Activated CD4-positive, alpha-beta memory T cell treated with anti-CD3 and anti-CD28 coated beads for 36 hours (primary cell): ENCODE data around the gene LAMTOR1. TPM values are rescaled to one million over a fixed set of nuclear protein-coding genes. Genes with fewer than 3 reads are reported as not detected.

Experiments
- CTCF ChIA-PET: fragments of 350-600 bp; sonication (Branson Sonifier 250); formaldehyde crosslinking; loops from one replicate; lab custom pipeline; 2021; ENCODE audit warnings: antibody characterized with exemption, inconsistent platforms; lab: Charles Lee
- POLR2A ChIA-PET: fragments of 350-600 bp; sonication (Branson Sonifier 250); formaldehyde crosslinking; loops from one replicate; lab custom pipeline; 2021; ENCODE audit warnings: antibody characterized with exemption; lab: Charles Lee
- DNase-seq: peaks from one replicate; pipeline ENCODE4 v3.0.0-alpha.2; 2020
- H3K27ac Mint-ChIP-seq: one replicate; pipeline ENCODE4 v1.8.0; 2021; ENCODE audit warnings: mixed read lengths
- H3K27me3 Mint-ChIP-seq: one replicate; pipeline ENCODE4 v1.8.0; 2021; ENCODE audit warnings: mixed read lengths
- H3K36me3 Mint-ChIP-seq: one replicate; pipeline ENCODE4 v1.8.0; 2021; ENCODE audit warnings: mixed read lengths
- H3K4me1 Mint-ChIP-seq: one replicate; pipeline ENCODE4 v1.8.0; 2021; ENCODE audit warnings: low read depth, mixed read lengths
- H3K4me3 Mint-ChIP-seq: one replicate; pipeline ENCODE4 v1.8.0; 2021; ENCODE audit warnings: mild to moderate bottlenecking, mixed read lengths
- H3K9me3 Mint-ChIP-seq: one replicate; pipeline ENCODE4 v1.8.0; 2021; ENCODE audit warnings: mixed read lengths
- intact Hi-C: fragments of 100-400 bp; cut with micrococcal nuclease; formaldehyde crosslinking; loops from one replicate; pipeline ENCODE4 v1.15.1; 2023
- total RNA-seq, 2 experiments: library from RNA; stranded (reverse); gene quantifications; one replicate each; pipeline ENCODE4 v1.2.3, GENCODE V29; 2021

The LAMTOR1 gene
- total RNA-seq, 2 experiments from 2014 or later, result 54.3 to 56.2 TPM

DNA sequence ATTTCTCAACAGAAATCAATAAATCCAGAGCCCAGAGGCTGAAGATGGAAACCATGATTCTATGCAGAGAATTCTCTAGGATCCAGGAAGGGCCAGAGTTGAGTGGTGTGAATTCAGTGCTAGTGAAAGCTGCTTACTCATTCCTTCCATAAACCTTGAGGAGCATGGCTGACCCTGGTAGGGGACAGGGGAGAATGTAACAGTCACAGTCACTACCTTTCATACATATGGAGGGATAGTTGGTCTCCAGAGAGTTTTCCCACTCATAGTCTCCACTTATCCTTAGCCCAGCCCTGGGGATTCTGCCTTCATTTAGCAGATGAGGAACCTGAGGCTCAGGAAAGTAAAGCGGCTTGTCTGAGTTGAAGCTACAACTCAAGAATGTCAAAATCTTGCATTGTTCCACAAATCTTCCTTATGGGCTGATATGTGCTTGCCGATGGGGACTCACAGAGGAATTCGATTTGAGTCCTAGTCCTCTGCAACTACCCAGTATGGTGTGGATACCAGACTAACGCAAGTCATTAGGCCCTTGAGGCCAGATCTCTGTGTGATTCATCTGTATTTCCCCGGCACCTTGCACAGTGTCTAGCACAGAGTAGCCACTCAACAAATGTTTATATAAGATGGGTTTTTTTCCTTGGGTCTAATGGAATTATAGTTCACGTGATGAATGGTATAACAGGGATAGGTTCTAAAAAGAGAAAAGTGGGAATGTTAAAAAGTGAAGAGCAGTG, 13.1 kb upstream of the LAMTOR1 start:
- Mint-ChIP-seq H3K36me3 (no peaks in the 10 kb centered on the region), H3K27me3 (no peaks in the 10 kb centered on the region), H3K27ac (no peak overlapping the region), H3K4me1 (peaks cover 15% of the 10 kb centered on the region), H3K9me3 (no peaks in the 10 kb centered on the region), H3K4me3 (no peak overlapping the region)
- ChIA-PET POLR2A (no interaction called here), CTCF (no interaction called here)
- intact Hi-C loops, result no loop called here
- no peak for DNase-seq

DNA sequence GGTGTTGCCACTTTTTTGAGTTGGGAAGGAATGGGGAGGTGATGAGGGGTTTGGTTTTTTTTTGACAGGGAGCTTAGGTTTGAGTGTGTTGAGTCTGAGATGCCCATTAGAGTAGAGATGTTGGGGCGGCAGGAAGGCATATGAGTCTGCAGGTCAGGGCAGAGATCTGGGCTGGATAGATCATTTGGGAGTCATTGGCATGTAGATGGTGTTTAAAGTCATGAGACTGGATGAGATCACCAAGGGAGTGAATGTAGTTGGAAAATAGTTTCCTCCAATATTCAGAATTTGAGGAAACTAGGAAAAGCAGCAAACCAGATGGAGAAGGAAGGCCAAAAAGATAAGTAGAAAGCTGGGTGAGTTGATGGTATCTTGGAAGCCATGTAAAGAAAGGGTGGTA, 11.5 kb upstream of the LAMTOR1 start:
- no peaks in the 10 kb centered on the region for H3K27me3 Mint-ChIP-seq
- ChIA-PET POLR2A (no interaction called here), CTCF (interaction anchor here (1.3 to 1.4 kb wide), 2 partner anchors 30 to 138 kb away, joined by 3 to 4 read pairs; no protein-coding TSS in a partner anchor)
- H3K4me3 Mint-ChIP-seq, result no peak overlapping the region
- peaks cover 18% of the 10 kb centered on the region for H3K4me1 Mint-ChIP-seq
- intact Hi-C loops, result no loop called here
- H3K27ac Mint-ChIP-seq, result no peak overlapping the region
- peaks cover 7% of the 10 kb centered on the region for H3K36me3 Mint-ChIP-seq
- no peak for DNase-seq
- H3K9me3 Mint-ChIP-seq, result no peaks in the 10 kb centered on the region

DNA sequence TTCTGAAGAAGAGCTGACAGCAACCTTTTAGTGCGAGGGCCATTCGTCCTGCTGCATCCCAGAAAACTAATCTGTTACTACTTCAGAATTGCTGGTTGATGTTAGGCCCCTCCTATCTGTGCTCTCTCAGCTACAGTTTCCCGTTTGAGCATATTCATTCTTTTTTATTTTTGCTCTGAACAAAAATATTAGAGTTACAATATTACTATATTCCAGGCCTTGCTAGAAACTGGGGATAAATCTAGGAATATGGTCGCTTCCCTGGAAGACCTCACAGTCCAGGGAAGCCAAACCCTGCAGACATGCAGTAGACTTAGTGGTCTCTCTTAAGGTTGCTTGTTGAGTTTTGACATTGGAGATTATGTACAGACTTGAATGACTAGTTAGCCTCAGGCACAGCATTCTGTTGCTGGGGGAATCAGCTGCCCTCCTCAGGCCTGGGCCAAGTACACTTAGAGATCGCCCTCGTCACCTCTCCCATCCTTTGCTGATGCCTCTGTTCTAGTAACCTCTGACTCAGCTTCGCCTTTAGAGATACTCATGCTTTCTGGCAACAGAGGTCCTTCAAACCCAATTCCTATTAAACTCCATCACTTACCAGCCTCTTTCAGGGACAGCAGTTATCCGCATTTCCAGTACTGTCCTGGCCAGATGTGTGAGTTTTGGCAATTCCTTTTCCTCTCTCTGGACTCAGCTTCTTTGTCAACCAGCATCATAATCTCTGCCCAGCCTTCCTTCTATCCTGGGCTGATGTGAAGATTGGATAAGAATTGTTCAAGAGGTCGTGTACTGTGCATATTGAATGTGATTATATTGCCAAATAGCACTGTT, 10.1 kb upstream of the LAMTOR1 start:
- peak; percentile 28 for DNase-seq
- peak overlapping the region; percentile 100 for H3K27ac Mint-ChIP-seq
- H3K4me3 Mint-ChIP-seq, result peak overlapping the region; percentile 93
- ChIA-PET CTCF (interaction anchor here (0.6 to 2.9 kb wide), 5 partner anchors 22 to 105 kb away, joined by 3 to 19 read pairs (median 5); no protein-coding TSS in a partner anchor), POLR2A (interaction anchor here (1.0 to 1.9 kb wide), 5 partner anchors 9 to 185 kb away, joined by 3 to 9 read pairs (median 5); partner anchors contain the start of genes RNF121 and XNDC1N)
- peaks cover 18% of the 10 kb centered on the region for H3K4me1 Mint-ChIP-seq
- intact Hi-C loops, result loop anchor here (1.0 to 2.0 kb wide), 7 partner anchors 10 to 321 kb away; partner anchors contain the start of genes CLPB, LAMTOR1, LRRC51 and NUMA1
- H3K27me3 Mint-ChIP-seq, result no peaks in the 10 kb centered on the region
- H3K9me3 Mint-ChIP-seq, result no peaks in the 10 kb centered on the region
- H3K36me3 Mint-ChIP-seq, result peaks cover 7% of the 10 kb centered on the region

DNA sequence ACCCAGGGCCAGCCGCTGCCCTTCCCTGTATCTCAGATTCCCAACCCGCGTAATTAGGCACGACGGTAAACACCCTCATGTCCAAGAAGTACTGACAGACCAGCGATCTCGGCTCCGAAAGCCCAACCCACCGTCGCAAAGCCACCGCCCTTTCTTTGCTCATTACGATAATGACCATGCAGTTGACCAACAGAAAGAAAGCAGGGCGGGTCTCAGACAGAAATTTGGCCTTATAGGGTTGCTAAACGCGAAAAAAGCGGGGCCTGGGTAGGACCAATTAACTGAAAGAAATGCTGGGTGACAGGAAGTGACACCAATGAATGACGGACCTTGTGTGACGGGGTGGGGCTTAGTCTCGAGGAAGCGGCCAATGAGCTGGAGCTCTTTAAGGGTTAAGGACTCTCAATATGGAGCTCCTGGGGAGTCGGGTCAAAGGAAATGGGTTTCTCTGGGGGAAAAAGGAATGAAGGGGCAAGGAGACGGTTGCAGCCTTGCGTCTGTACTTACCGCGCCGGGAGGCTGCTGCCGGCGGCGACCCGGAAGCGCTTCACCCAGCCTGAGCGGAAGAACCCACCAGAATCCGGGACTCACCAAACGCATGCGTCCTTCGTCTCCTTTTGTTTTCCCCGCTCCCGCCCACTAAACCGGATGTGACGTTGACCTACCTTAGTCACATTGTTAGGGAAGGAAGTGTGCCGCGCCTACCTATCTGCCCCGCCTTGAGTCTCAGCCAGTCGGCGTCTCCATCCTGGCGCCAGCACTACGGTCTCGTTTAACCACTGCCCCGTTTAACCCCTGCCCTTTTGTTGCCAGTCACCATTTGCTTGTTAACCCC, 9.3 kb upstream of the LAMTOR1 start, which contains the start of gene ANAPC15:
Gene ANAPC15 (minus strand): TSS at position 553 of the 835 bp plus-strand sequence. CDS start 1,419 bp downstream, outside the sequence.
- Mint-ChIP-seq H3K27me3 (no peaks in the 10 kb centered on the region), H3K9me3 (no peaks in the 10 kb centered on the region), H3K4me1 (peaks cover 18% of the 10 kb centered on the region), H3K4me3 (peak within 1 kb of the TSS; percentile 93), H3K36me3 (peaks cover 7% of the 10 kb centered on the region), H3K27ac (peak within 1 kb of the TSS; percentile 100)
- CTCF ChIA-PET, result interaction anchor here (0.6 to 2.9 kb wide), 5 partner anchors 21 to 105 kb away, joined by 3 to 19 read pairs (median 5); no protein-coding TSS in a partner anchor
- intact Hi-C loops, result loop anchor here (1.0 to 2.0 kb wide), 7 partner anchors 9 to 322 kb away; partner anchors contain the start of genes CLPB, LAMTOR1, LRRC51 and NUMA1
- DNase-seq, result peak; percentile 100
- POLR2A ChIA-PET, result interaction anchor here (0.7 to 1.9 kb wide), 7 partner anchors 9 to 184 kb away, joined by 3 to 9 read pairs (median 4); partner anchors contain the start of genes RNF121 and XNDC1N

DNA sequence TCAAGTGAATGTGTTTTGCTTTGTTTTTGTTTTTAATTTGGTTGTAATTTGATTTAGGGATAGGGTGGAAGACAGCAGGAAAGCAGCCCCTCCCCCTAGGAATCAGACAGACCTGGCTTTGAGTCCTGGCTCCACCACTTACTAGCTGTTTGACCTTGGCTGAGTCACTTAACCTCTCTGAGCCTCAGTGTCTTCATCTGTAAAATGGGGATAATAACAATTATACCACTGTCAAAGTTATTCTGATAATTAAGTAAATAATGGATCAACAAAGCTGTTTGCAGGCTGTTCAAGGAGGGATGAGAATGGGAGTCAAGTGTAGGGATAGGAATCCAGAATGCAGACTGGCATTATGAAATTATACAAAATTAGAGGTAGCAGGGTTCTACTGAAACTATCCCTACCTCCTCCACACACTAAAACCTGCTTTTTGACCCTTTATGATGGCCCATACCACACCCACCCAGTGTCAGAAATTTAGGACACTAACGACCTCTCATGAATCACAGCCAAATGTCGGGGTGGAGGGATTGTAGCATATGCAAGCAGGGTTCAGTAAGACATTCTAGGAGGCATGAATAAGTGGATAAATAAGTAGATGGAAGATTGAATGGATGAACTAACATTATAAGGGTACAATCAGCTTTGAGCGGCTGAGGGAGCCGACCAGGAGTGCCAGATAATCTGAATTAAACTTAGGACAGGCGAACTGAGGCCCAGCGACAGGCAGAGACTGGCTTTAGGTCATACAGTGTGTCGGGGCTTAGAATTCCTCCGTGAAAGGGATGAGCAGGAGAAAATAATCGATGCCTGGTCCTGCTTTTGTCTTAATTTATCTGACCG, 8.4 kb upstream of the LAMTOR1 start:
- POLR2A ChIA-PET, result interaction anchor here (0.7 to 1.9 kb wide), 6 partner anchors 8 to 183 kb away, joined by 3 to 9 read pairs (median 4); partner anchors contain the start of genes RNF121 and XNDC1N
- peak overlapping the region; percentile 93 for H3K4me3 Mint-ChIP-seq
- H3K9me3 Mint-ChIP-seq, result no peaks in the 10 kb centered on the region

DNA sequence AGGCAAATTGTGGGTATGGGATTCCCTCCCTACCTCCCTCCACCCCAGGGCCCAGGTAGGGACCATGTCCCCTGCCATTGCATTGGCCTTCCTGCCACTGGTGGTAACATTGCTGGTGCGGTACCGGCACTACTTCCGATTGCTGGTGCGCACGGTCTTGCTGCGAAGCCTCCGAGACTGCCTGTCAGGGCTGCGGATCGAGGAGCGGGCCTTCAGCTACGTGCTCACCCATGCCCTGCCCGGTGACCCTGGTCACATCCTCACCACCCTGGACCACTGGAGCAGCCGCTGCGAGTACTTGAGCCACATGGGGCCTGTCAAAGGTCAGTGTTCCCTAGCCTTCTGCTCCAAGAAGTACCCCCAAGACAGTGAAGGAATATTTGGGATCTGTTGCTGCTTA, 2.8 kb upstream of the LAMTOR1 start, which contains the start of gene TOMT:
Gene TOMT (plus strand): TSS at position 37 of the 400 bp plus-strand sequence. CDS start 28 bp downstream, at position 65.
- Mint-ChIP-seq H3K9me3 (no peaks in the 10 kb centered on the region), H3K27me3 (no peaks in the 10 kb centered on the region), H3K4me3 (no peak within 1 kb of the TSS), H3K36me3 (peaks cover 7% of the 10 kb centered on the region), H3K27ac (no peak within 1 kb of the TSS), H3K4me1 (peaks cover 28% of the 10 kb centered on the region)
- no peak for DNase-seq
- intact Hi-C loops, result no loop called here
- ChIA-PET POLR2A (no interaction called here), CTCF (interaction anchor here (1.7 kb wide), 1 partner anchor 15 kb away, joined by 6 read pairs; no protein-coding TSS in a partner anchor)

More for the DNA sequence above, 8.4 kb upstream of the LAMTOR1 start:
- DNase-seq, result no peak
- intact Hi-C loops, result loop anchor here (1.0 to 2.0 kb wide), 7 partner anchors 8 to 323 kb away; partner anchors contain the start of genes CLPB, LAMTOR1, LRRC51 and NUMA1
- H3K36me3 Mint-ChIP-seq, result peaks cover 7% of the 10 kb centered on the region
- peak overlapping the region; percentile 100 for H3K27ac Mint-ChIP-seq
- H3K27me3 Mint-ChIP-seq, result no peaks in the 10 kb centered on the region
- CTCF ChIA-PET, result interaction anchor here (1.1 to 2.9 kb wide), 2 partner anchors 33 to 71 kb away, joined by 5 to 19 read pairs; no protein-coding TSS in a partner anchor
- peaks cover 18% of the 10 kb centered on the region for H3K4me1 Mint-ChIP-seq

DNA sequence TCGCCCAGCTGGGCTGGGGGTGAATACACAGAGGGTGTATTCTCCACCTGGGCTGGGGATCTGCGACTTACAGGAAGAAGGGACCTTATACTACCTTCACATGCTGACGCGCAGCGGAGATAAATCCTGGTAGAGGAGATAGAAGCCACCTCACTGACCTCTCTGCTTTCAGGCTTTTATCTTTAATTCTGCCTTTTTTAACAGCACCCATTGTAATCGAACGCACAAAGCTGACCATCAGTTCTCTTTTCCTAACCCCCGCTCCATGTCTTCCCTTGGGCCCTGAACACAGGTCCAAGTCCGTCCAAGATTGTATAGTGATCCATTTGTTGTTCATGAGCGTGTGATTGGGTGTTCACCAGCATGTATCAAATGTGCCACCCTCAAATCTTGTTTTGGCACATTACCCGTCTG, 664 bp upstream of the LAMTOR1 start:
- H3K4me3 Mint-ChIP-seq, result peak overlapping the region; percentile 80
- ChIA-PET CTCF (interaction anchor here (0.9 kb wide), 1 partner anchor 13 kb away, joined by 3 read pairs; no protein-coding TSS in a partner anchor), POLR2A (interaction anchor here (0.9 kb wide), 1 partner anchor 9 kb away, joined by 5 read pairs; the partner anchor contains the start of gene ANAPC15)
- H3K27ac Mint-ChIP-seq, result peak overlapping the region; percentile 83
- DNase-seq, result no peak
- intact Hi-C loops, result loop anchor here (1.0 to 2.0 kb wide), 6 partner anchors 9 to 175 kb away; partner anchors contain the start of genes ANAPC15, LRRC51, NUMA1 and RNF121
- H3K27me3 Mint-ChIP-seq, result no peaks in the 10 kb centered on the region
- H3K36me3 Mint-ChIP-seq, result peaks cover 5% of the 10 kb centered on the region
- peaks cover 37% of the 10 kb centered on the region for H3K4me1 Mint-ChIP-seq
- H3K9me3 Mint-ChIP-seq, result no peaks in the 10 kb centered on the region

DNA sequence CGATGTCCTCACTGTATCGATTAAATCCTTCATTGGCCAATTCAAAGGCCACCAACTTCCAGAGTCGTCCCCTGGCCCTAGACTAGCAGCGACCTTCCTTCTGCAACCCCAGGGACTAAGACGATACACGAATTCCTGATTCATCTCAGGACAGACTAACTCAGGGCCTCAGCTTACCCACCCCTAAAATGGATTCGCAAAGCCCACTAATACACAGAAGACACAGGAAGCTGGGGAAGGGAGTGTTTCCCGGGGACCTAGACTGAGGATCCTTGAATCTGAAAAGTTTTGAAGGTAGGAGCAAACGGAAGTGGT, 509 bp downstream of the LAMTOR1 start:
- H3K9me3 Mint-ChIP-seq, result no peaks in the 10 kb centered on the region
- peak overlapping the region; percentile 83 for H3K27ac Mint-ChIP-seq

DNA sequence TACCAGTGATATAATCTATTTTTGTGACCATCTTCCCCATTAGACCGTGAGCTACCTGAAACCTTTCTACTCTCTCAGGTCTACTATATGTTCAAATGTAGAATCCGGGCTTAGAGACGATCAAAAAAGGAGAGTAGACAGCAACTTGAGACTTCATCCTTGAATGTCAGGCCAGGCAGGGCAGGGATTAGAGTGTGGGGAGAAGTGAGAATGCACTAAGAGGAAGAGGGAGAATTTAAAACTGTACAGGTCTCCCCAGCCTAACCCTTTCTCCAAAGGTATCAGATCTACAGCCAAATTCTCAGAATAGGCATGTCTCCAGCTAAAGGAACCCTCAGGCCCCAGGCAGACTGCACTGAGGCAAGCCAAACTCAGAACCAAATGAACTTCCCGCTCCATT, 935 bp downstream of the LAMTOR1 start:
- peaks cover 18% of the 10 kb centered on the region for H3K36me3 Mint-ChIP-seq
- H3K9me3 Mint-ChIP-seq, result no peaks in the 10 kb centered on the region
- CTCF ChIA-PET, result interaction anchor here (0.8 to 4.8 kb wide), 6 partner anchors 11 to 121 kb away, joined by 3 to 31 read pairs (median 6); no protein-coding TSS in a partner anchor
- intact Hi-C loops, result loop anchor here (2.0 kb wide), 2 partner anchors 121 to 173 kb away; partner anchors contain the start of genes RNF121 and XNDC1N
- H3K27ac Mint-ChIP-seq, result peak overlapping the region; percentile 83
- POLR2A ChIA-PET, result interaction anchor here (0.7 to 1.7 kb wide), 4 partner anchors 23 to 123 kb away, joined by 3 to 5 read pairs (median 4); partner anchors contain the start of gene INPPL1
- DNase-seq, result no peak
- H3K4me3 Mint-ChIP-seq, result peak overlapping the region; percentile 80
- no peaks in the 10 kb centered on the region for H3K27me3 Mint-ChIP-seq
- peaks cover 37% of the 10 kb centered on the region for H3K4me1 Mint-ChIP-seq

More for the DNA sequence above, 509 bp downstream of the LAMTOR1 start:
- Mint-ChIP-seq H3K4me1 (peaks cover 37% of the 10 kb centered on the region), H3K4me3 (peak overlapping the region; percentile 80), H3K27me3 (no peaks in the 10 kb centered on the region), H3K36me3 (peaks cover 17% of the 10 kb centered on the region)
- intact Hi-C loops, result loop anchor here (2.0 kb wide), 2 partner anchors 120 to 174 kb away; partner anchors contain the start of genes RNF121 and XNDC1N
- POLR2A ChIA-PET, result interaction anchor here (0.7 to 1.7 kb wide), 4 partner anchors 23 to 122 kb away, joined by 3 to 5 read pairs (median 4); partner anchors contain the start of gene INPPL1
- no peak for DNase-seq
- CTCF ChIA-PET, result interaction anchor here (0.8 to 4.8 kb wide), 5 partner anchors 12 to 120 kb away, joined by 3 to 31 read pairs (median 8); no protein-coding TSS in a partner anchor
